K562 (cell line): ENCODE results near the gene CCDC85B. TPM values are rescaled to one million over a fixed set of nuclear protein-coding genes. Genes with fewer than 3 reads are reported as not detected.

ENCODE experiments used
- CREM ChIP-seq: IDR thresholded peaks from 2 replicates; pipeline ENCODE4 v1.6.1; 2014; ENCODE audit warnings: antibody characterized with exemption, low read depth
- E2F8 ChIP-seq: fragments of 450-650 bp; IDR thresholded peaks from 2 replicates; pipeline ENCODE4 v1.7.1; 2018; ENCODE audit warnings: mild to moderate bottlenecking, low read depth; ENCODE audit not compliant: partially characterized antibody
- GATAD2B ChIP-seq: fragments of 450-650 bp; IDR thresholded peaks from 2 replicates; pipeline ENCODE4 v1.6.1; 2017; ENCODE audit warnings: mild to moderate bottlenecking, borderline replicate concordance
- HNRNPLL ChIP-seq: fragments of 200-400 bp; formaldehyde crosslinking; IDR thresholded peaks from 2 replicates; pipeline ENCODE4 v1.6.1; 2017; ENCODE audit warnings: low read length, low read depth, mild to moderate bottlenecking; ENCODE audit not compliant: poor library complexity, severe bottlenecking
- MAFK ChIP-seq: IDR thresholded peaks from 2 replicates; pipeline ENCODE4 v1.6.1; 2011; ENCODE audit warnings: low read length, improper control_type of control experiment
- NCOR1 ChIP-seq: fragments of 450-650 bp; IDR thresholded peaks from 2 replicates; pipeline ENCODE4 v1.6.1; 2016; ENCODE audit warnings: mild to moderate bottlenecking, moderate library complexity
- NELFE ChIP-seq: IDR thresholded peaks from 2 replicates; pipeline ENCODE4 v1.6.1; 2011; ENCODE audit warnings: mild to moderate bottlenecking; ENCODE audit not compliant: insufficient read depth, insufficient read length
- NUFIP1 ChIP-seq: fragments of 450-650 bp; IDR thresholded peaks from 2 replicates; pipeline ENCODE4 v1.6.1; 2018; ENCODE audit not compliant: partially characterized antibody
- POLR2AphosphoS5 ChIP-seq: IDR thresholded peaks from 2 replicates; pipeline ENCODE4 v1.6.1; 2011; ENCODE audit warnings: mild to moderate bottlenecking, low read depth, low read length, moderate library complexity; ENCODE audit not compliant: control insufficient read depth, insufficient read depth
- PRPF4 ChIP-seq: fragments of 200-400 bp; formaldehyde crosslinking; IDR thresholded peaks from one replicate; pipeline ENCODE4 v1.6.1; 2017; ENCODE audit warnings: low read length, low read depth, mild to moderate bottlenecking; ENCODE audit not compliant: insufficient read depth, poor library complexity, severe bottlenecking
- TAF1 ChIP-seq: IDR thresholded peaks from 2 replicates; pipeline ENCODE4 v1.6.1; 2011; ENCODE audit warnings: mild to moderate bottlenecking, low read length, moderate library complexity; ENCODE audit not compliant: insufficient read depth, control insufficient read depth, severe bottlenecking; ENCODE audit errors: extremely low read depth
- TEAD4 ChIP-seq, 2 experiments: sonication (generic) in 1 of 2; formaldehyde crosslinking in 1 of 2; IDR thresholded peaks; 2 replicates each; pipeline versions ENCODE4 v1.6.1 to v1.8.0; 2012 to 2022; ENCODE audit warnings: borderline replicate concordance in 1 of 2, inconsistent platforms in 1 of 2, low read length in 1 of 2, mild to moderate bottlenecking in 1 of 2, missing genetic modification reagents in 1 of 2
- TFAP4 ChIP-seq: sonication (generic); formaldehyde crosslinking; IDR thresholded peaks from 2 replicates; pipeline ENCODE4 v1.8.0; 2022; ENCODE audit warnings: missing genetic modification reagents, mild to moderate bottlenecking, moderate library complexity, borderline replicate concordance
- TGIF2 ChIP-seq: sonication (generic); formaldehyde crosslinking; IDR thresholded peaks from 2 replicates; pipeline ENCODE4 v1.8.1; 2022; ENCODE audit warnings: mild to moderate bottlenecking, missing genetic modification reagents, moderate library complexity
- ZBTB33 ChIP-seq: sonication (generic); formaldehyde crosslinking; IDR thresholded peaks from 2 replicates; pipeline ENCODE4 v1.8.1; 2023; ENCODE audit warnings: mild to moderate bottlenecking, missing genetic modification reagents
- ZNF133 ChIP-seq: fragments of 250-450 bp; sonication (Bioruptor Pico); IDR thresholded peaks from 2 replicates; pipeline ENCODE4 v1.4.0; 2020; ENCODE audit warnings: mild to moderate bottlenecking
- ZNF551 ChIP-seq: fragments of 250-450 bp; sonication (Bioruptor Pico); IDR thresholded peaks from 2 replicates; pipeline ENCODE4 v1.5.0; 2021; ENCODE audit warnings: mild to moderate bottlenecking, moderate library complexity
- ZNF696 ChIP-seq: fragments of 250-450 bp; sonication (Bioruptor Pico); conservative IDR thresholded peaks from 2 replicates; pipeline ENCODE4 v1.4.0; 2020; ENCODE audit warnings: mild to moderate bottlenecking, moderate library complexity
- polyA plus RNA-seq, 8 experiments: library from polyadenylated mRNA; depleted of rRNA in 4 of 8; stranded (reverse) in 5 of 8; unstranded in 3 of 8; fragments of >200 nt; fragmentation: Nextera tagmentation in 2 of 8; fragmentation: Illumina TruSeq in 1 of 8; extraction: Ambion mirVana in 2 of 8; extraction: Trizol in 1 of 8; gene quantifications; 2 replicates each; pipeline versions ENCODE4 v1.2.1 to v1.2.3, GENCODE V29; 2011 to 2014; ENCODE audit warnings: inconsistent platforms in 1 of 8, missing spikeins in 1 of 8
- total RNA-seq, 7 experiments: library from RNA; depleted of rRNA in 6 of 7; stranded (reverse); fragments of >200 nt in 6 of 7; fragmentation: Illumina TruSeq in 2 of 7; extraction: Trizol in 2 of 7; gene quantifications; 2 replicates each; pipeline versions ENCODE4 v1.2.1 to v1.2.3, GENCODE V29; 2011 to 2021; ENCODE audit warnings: low replicate concordance in 1 of 7
- TF ChIP-seq, protein P1 (sequence below): fragments of 450-650 bp; formaldehyde crosslinking; conservative IDR thresholded peaks from 2 replicates; pipeline ENCODE4 v1.4.0; 2022; ENCODE audit warnings: mild to moderate bottlenecking, missing genetic modification characterization

The CCDC85B gene
- total and polyA plus RNA-seq, 9 of the 15 experiments (the other 6 are each of a cell fraction or from before 2014, with no cell fraction given) = 0.14 to 138 (median 6.2) TPM

GRCh38 chr11:65857853-65858680 is 32.4 kb upstream of the CCDC85B start, which contains the start of gene CFL1 (continued):
- TF ChIP-seq TFAP4 (CRISPR knock-in tag) = peak; percentile 81
- TF ChIP-seq GATAD2B = peak; percentile 92
- peak; percentile 78 for TF ChIP-seq E2F8
- peak; percentile 95 for TF ChIP-seq TAF1
- peak; percentile 75 for TF ChIP-seq HNRNPLL
- no peak; the same call in 1 of the 2 replicates for TF ChIP-seq TEAD4 (IDR thresholded peaks at IDR 0.05; ENCODE audit: low read length)
- TF ChIP-seq TEAD4 (CRISPR knock-in tag; IDR thresholded peaks at IDR 0.05; ENCODE audit: borderline replicate concordance) = no peak
- TF ChIP-seq ZNF551 (CRISPR knock-in tag) = no peak
- TF ChIP-seq, protein P1, sequence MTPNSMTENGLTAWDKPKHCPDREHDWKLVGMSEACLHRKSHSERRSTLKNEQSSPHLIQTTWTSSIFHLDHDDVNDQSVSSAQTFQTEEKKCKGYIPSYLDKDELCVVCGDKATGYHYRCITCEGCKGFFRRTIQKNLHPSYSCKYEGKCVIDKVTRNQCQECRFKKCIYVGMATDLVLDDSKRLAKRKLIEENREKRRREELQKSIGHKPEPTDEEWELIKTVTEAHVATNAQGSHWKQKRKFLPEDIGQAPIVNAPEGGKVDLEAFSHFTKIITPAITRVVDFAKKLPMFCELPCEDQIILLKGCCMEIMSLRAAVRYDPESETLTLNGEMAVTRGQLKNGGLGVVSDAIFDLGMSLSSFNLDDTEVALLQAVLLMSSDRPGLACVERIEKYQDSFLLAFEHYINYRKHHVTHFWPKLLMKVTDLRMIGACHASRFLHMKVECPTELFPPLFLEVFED = peak; percentile 59; the same call in 1 of the 2 replicates
- TF ChIP-seq ZBTB33 (CRISPR knock-in tag) = peak; percentile 65
- peak; percentile 43 for TF ChIP-seq NELFE
- no peak for TF ChIP-seq ZNF696 (CRISPR knock-in tag)
- TF ChIP-seq PRPF4 = peak; percentile 78
- TF ChIP-seq MAFK = 0 out of 2 replicates have a peak, but pooled peaks have one; percentile 2
- TF ChIP-seq CREM = peak; percentile 90
- peak; percentile 47 for TF ChIP-seq NCOR1
- TF ChIP-seq POLR2AphosphoS5 = peak; percentile 97
- peak; percentile 68; the same call in 1 of the 2 replicates for TF ChIP-seq ZNF133 (CRISPR knock-in tag)
- no peak for TF ChIP-seq NUFIP1
- TF ChIP-seq TGIF2 (CRISPR knock-in tag) = peak; percentile 88; the same call in 1 of the 2 replicates
